ENCODE results near the gene OR10G3. TPM values are rescaled to one million over a fixed set of nuclear protein-coding genes. Genes with fewer than 3 reads are reported as not detected.

OR10G3 gene
- polyA plus RNA-seq, 1 donor from 2014 or later = not detected

GRCh38 chr14:21539189-21539940 is 40.5 kb downstream of the OR10G3 start:
- Histone ChIP-seq H3K4me2 (ENCODE audit: low read length) (no peak overlapping the region), H4K20me1 (ENCODE audit: insufficient read depth) (no peaks in the 10 kb centered on the region), H3K4me3 (ENCODE audit: low read length) (no peak overlapping the region), H3K9me3 (ENCODE audit: low read length) (no peaks in the 10 kb centered on the region), H3K79me2 (replicated peaks; ENCODE audit: insufficient read depth, low read length) (peaks cover 31% of the 10 kb centered on the region), H3K27me3 (ENCODE audit: insufficient read depth, low read depth, low read length) (no peaks in the 10 kb centered on the region), H3K27ac (ENCODE audit: low read length) (no peak overlapping the region), H3F3A (ENCODE audit: insufficient read depth, low read length, poor library complexity, severe bottlenecking) (no peaks in the 10 kb centered on the region), H3K9ac (ENCODE audit: low read length) (no peak overlapping the region), H3K9me2 (ENCODE audit: insufficient read depth, low read length) (no peaks in the 10 kb centered on the region), H3K36me3 (ENCODE audit: insufficient read depth, low read length) (no peaks in the 10 kb centered on the region), H2AFZ (ENCODE audit: low read depth, low read length) (no peak overlapping the region)
- no peak for TF ChIP-seq MXI1 (conservative IDR thresholded peaks at IDR 0.05; ENCODE audit: poor library complexity, severe bottlenecking)

GRCh38 chr14:21537090-21537424 is 42.8 kb downstream of the OR10G3 start:
- peak overlapping the region; percentile 84 for H3K4me2 ChIP-seq (ENCODE audit: low read length)
- TF ChIP-seq CTCF (IDR thresholded peaks at IDR 0.05; ENCODE audit: poor library complexity, severe bottlenecking) (no peak), EP300 (conservative IDR thresholded peaks at IDR 0.05; ENCODE audit: poor library complexity, severe bottlenecking) (no peak), RAD21 (conservative IDR thresholded peaks at IDR 0.05) (no peak), TAF1 (IDR thresholded peaks at IDR 0.05; ENCODE audit: low read depth) (no peak), SMC3 (conservative IDR thresholded peaks at IDR 0.05; ENCODE audit: poor library complexity) (no peak), MXI1 (conservative IDR thresholded peaks at IDR 0.05; ENCODE audit: poor library complexity, severe bottlenecking) (no peak), POLR2AphosphoS5 (IDR thresholded peaks at IDR 0.05) (no peak), EZH2 (IDR thresholded peaks at IDR 0.05; ENCODE audit: borderline replicate concordance, insufficient read depth, low read length, poor library complexity, severe bottlenecking) (no peak)
- TF ChIP-seq, protein P1, sequence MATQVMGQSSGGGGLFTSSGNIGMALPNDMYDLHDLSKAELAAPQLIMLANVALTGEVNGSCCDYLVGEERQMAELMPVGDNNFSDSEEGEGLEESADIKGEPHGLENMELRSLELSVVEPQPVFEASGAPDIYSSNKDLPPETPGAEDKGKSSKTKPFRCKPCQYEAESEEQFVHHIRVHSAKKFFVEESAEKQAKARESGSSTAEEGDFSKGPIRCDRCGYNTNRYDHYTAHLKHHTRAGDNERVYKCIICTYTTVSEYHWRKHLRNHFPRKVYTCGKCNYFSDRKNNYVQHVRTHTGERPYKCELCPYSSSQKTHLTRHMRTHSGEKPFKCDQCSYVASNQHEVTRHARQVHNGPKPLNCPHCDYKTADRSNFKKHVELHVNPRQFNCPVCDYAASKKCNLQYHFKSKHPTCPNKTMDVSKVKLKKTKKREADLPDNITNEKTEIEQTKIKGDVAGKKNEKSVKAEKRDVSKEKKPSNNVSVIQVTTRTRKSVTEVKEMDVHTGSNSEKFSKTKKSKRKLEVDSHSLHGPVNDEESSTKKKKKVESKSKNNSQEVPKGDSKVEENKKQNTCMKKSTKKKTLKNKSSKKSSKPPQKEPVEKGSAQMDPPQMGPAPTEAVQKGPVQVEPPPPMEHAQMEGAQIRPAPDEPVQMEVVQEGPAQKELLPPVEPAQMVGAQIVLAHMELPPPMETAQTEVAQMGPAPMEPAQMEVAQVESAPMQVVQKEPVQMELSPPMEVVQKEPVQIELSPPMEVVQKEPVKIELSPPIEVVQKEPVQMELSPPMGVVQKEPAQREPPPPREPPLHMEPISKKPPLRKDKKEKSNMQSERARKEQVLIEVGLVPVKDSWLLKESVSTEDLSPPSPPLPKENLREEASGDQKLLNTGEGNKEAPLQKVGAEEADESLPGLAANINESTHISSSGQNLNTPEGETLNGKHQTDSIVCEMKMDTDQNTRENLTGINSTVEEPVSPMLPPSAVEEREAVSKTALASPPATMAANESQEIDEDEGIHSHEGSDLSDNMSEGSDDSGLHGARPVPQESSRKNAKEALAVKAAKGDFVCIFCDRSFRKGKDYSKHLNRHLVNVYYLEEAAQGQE (IDR thresholded peaks at IDR 0.05; ENCODE audit: borderline replicate concordance) = no peak
- H3K9ac ChIP-seq (ENCODE audit: low read length) = peak overlapping the region; percentile 62
- H3K27me3 ChIP-seq (ENCODE audit: insufficient read depth, low read depth, low read length) = no peaks in the 10 kb centered on the region
- no peaks in the 10 kb centered on the region for H4K20me1 ChIP-seq (ENCODE audit: insufficient read depth)
- peaks cover 51% of the 10 kb centered on the region for H3K79me2 ChIP-seq (replicated peaks; ENCODE audit: insufficient read depth, low read length)
- H3K9me2 ChIP-seq (ENCODE audit: insufficient read depth, low read length) = no peaks in the 10 kb centered on the region
- H3K36me3 ChIP-seq (ENCODE audit: insufficient read depth, low read length) = no peaks in the 10 kb centered on the region
- H2AFZ ChIP-seq (ENCODE audit: low read depth, low read length) = peak overlapping the region; percentile 41
- H3K4me3 ChIP-seq (ENCODE audit: low read length) = peak overlapping the region; percentile 74
- no peaks in the 10 kb centered on the region for H3F3A ChIP-seq (ENCODE audit: insufficient read depth, low read length, poor library complexity, severe bottlenecking)
- no peak overlapping the region for H3K27ac ChIP-seq (ENCODE audit: low read length)
- H3K9me3 ChIP-seq (ENCODE audit: low read length) = no peaks in the 10 kb centered on the region

Data from neural cell (in vitro differentiated cells).